ENCODE results near the gene SNAP91.

GRCh38 chr6:83722876-83723275 is 14.0 kb upstream of the SNAP91 start:
- TF ChIP-seq POLR2A (IDR thresholded peaks at IDR 0.05) (no peak), CTCF (IDR thresholded peaks at IDR 0.05) (no peak), POLR2AphosphoS5 (IDR thresholded peaks at IDR 0.05) (no peak)
